Sigmoid colon (tissue), 3 donors: ENCODE data around the gene RARS1.

Source experiments
- CTCF ChIP-seq, 4 experiments: fragments of 450-650 bp in 3 of 4; fragments of 200-600 bp in 1 of 4; IDR thresholded peaks; one replicate each; pipeline ENCODE4 v1.5.1; 2016 to 2019; ENCODE audit warnings: antibody characterized with exemption in 4 of 4, mild to moderate bottlenecking in 3 of 4, moderate library complexity in 2 of 4
- POLR2A ChIP-seq, 2 donors: fragments of 450-650 bp; IDR thresholded peaks; one replicate each; pipeline ENCODE4 v1.6.1; 2016; ENCODE audit warnings: antibody characterized with exemption in 2 of 2, mild to moderate bottlenecking in 2 of 2, moderate library complexity in 2 of 2

DNA sequence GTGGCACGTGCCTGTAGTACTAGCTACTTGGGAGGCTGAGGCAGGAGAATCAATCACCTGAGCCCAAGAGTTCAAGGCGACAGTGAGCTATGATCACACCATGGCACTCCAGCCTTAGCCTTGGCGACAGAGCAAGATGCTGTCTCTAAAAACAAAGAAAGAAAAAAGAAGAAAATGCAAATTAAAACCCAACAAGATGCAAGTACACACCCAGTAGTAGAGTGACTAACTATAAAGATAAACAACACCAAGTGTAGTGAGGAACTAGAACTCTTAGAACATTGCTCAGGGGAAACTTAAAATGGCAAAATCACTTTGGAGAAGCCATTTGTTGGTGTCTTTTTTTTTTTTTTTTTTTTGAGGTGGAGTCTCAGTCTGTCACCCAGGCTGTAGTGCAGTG is 34.7 kb upstream of the RARS1 start:
- TF ChIP-seq CTCF (IDR thresholded peaks at IDR 0.05) (no peak), POLR2A (IDR thresholded peaks at IDR 0.05) (no peak)
